Ectodermal cell (in vitro differentiated cells): ENCODE measurements around the gene SSH2. TPM values are rescaled to one million over a fixed set of nuclear protein-coding genes. Genes with fewer than 3 reads are reported as not detected.
A peak's percentile ranks its signal among the peaks of the same experiment; 100 is the strongest.
"Not testable (repeated sequence)": the region's sequence is repeated elsewhere in the genome, so short reads cannot be mapped to it uniquely, and the experiment has no call there.

Source experiments
- H3K27ac ChIP-seq: 2 replicates; pipeline ENCODE4 v1.7.0; 2013; ENCODE audit warnings: mild to moderate bottlenecking, low read depth, low read length; ENCODE audit not compliant: insufficient read depth, poor library complexity, severe bottlenecking
- H3K27me3 ChIP-seq: 2 replicates; pipeline ENCODE4 v1.7.0; 2013; ENCODE audit warnings: mild to moderate bottlenecking, low read length; ENCODE audit not compliant: insufficient read depth, control insufficient read depth, poor library complexity, severe bottlenecking
- H3K36me3 ChIP-seq: one replicate; pipeline ENCODE4 v1.7.0; 2013; ENCODE audit warnings: low read length; ENCODE audit not compliant: control insufficient read depth, insufficient read depth
- H3K4me1 ChIP-seq: one replicate; pipeline ENCODE4 v1.7.0; 2013; ENCODE audit warnings: low read length; ENCODE audit not compliant: control insufficient read depth, insufficient read depth
- H3K4me3 ChIP-seq: 2 replicates; pipeline ENCODE4 v1.7.0; 2013; ENCODE audit warnings: low read depth, low read length, control low read depth; ENCODE audit not compliant: insufficient read depth
- H3K9me3 ChIP-seq: 2 replicates; pipeline ENCODE4 v1.7.0; 2013; ENCODE audit warnings: mild to moderate bottlenecking, low read length, moderate library complexity; ENCODE audit not compliant: control insufficient read depth
- WGBS, 2 experiments: methylation state at CpG; one replicate each; pipeline ENCODE4 v1.1.7; 2013; ENCODE audit warnings: missing lambda C conversion rate in 2 of 2; 5-methylcytosine and 5-hydroxymethylcytosine counted together
- polyA plus RNA-seq, 4 experiments: library from polyadenylated mRNA; stranded (reverse); fragments of 50-300 nt; gene quantifications; one replicate each; pipeline ENCODE4 v1.2.3, GENCODE V29; 2013

The SSH2 gene
- 19.4 TPM for polyA plus RNA-seq (2013, experiment 1 of 4)
- polyA plus RNA-seq (2013, experiment 2 of 4) = 20.0 TPM
- polyA plus RNA-seq (2013, experiment 3 of 4) = 13.8 TPM
- polyA plus RNA-seq (2013, experiment 4 of 4) = 13.9 TPM

GRCh38 chr17:29929533-29930408 lies at the start of gene SSH2:
Gene SSH2, minus strand, starts transcription at chr17:29930228. Its CDS starts 228 bp downstream, at chr17:29930000.
- Histone ChIP-seq H3K4me1 (peaks cover 15% of the 10 kb centered on the region), H3K4me3 (peak within 1 kb of the TSS; percentile 86), H3K27ac (peak within 1 kb of the TSS; percentile 71), H3K9me3 (no peaks in the 10 kb centered on the region), H3K36me3 (no peaks in the 10 kb centered on the region), H3K27me3 (no peaks in the 10 kb centered on the region)
- WGBS, 2 experiments = 0 to 1% methylated on average over 69 to 71 of the region's 71 CpGs

- Histone ChIP-seq H3K27me3 (no peaks in the 10 kb centered on the region), H3K36me3 (no peaks in the 10 kb centered on the region), H3K27ac (no peak overlapping the region), H3K4me1 (no peaks in the 10 kb centered on the region), H3K9me3 (no peaks in the 10 kb centered on the region), H3K4me3 (no peak overlapping the region)
- WGBS, 2 experiments = 81 to 90% methylated on average over 1 of the region's 1 CpG
These were observed 47.8 kb upstream of the SSH2 start for GRCh38 chr17:29977836-29978235.

GRCh38 chr17:29973005-29973404 lies 43.0 kb upstream of the SSH2 start:
- no peaks in the 10 kb centered on the region for H3K9me3 ChIP-seq
- no peaks in the 10 kb centered on the region for H3K4me1 ChIP-seq
- H3K36me3 ChIP-seq = no peaks in the 10 kb centered on the region
- no peak overlapping the region for H3K4me3 ChIP-seq
- no peak overlapping the region for H3K27ac ChIP-seq
- no peaks in the 10 kb centered on the region for H3K27me3 ChIP-seq
- 88 to 94% methylated on average over 3 of the region's 3 CpGs for WGBS, 2 experiments

- Histone ChIP-seq H3K27me3 (no peaks in the 10 kb centered on the region), H3K4me1 (no peaks in the 10 kb centered on the region), H3K9me3 (no peaks in the 10 kb centered on the region), H3K4me3 (no peak overlapping the region), H3K36me3 (no peaks in the 10 kb centered on the region), H3K27ac (no peak overlapping the region)
- 94% methylated on average over 18 of the region's 18 CpGs for WGBS, 2 experiments
These were observed 42.2 kb upstream of the SSH2 start for GRCh38 chr17:29972277-29972676.

GRCh38 chr17:29968271-29968670 lies 38.2 kb upstream of the SSH2 start:
- no peaks in the 10 kb centered on the region for H3K4me1 ChIP-seq
- H3K27me3 ChIP-seq = no peaks in the 10 kb centered on the region
- H3K27ac ChIP-seq = no peak overlapping the region
- no peaks in the 10 kb centered on the region for H3K9me3 ChIP-seq
- WGBS, 2 experiments = 91 to 94% methylated on average over 4 to 5 of the region's 5 CpGs
- no peak overlapping the region for H3K4me3 ChIP-seq
- H3K36me3 ChIP-seq = no peaks in the 10 kb centered on the region

- Histone ChIP-seq H3K4me3 (no peak overlapping the region), H3K4me1 (no peaks in the 10 kb centered on the region), H3K27me3 (no peaks in the 10 kb centered on the region), H3K9me3 (no peaks in the 10 kb centered on the region), H3K27ac (no peak overlapping the region), H3K36me3 (no peaks in the 10 kb centered on the region)
- 81 to 91% methylated on average over 1 to 2 of the region's 2 CpGs for WGBS, 2 experiments
These were observed 32.6 kb upstream of the SSH2 start for GRCh38 chr17:29962656-29963055.

GRCh38 chr17:29959658-29960337 lies 29.8 kb upstream of the SSH2 start:
- WGBS, 2 experiments = 84% methylated on average over 4 of the region's 4 CpGs
- no peaks in the 10 kb centered on the region for H3K27me3 ChIP-seq
- no peak overlapping the region for H3K27ac ChIP-seq
- no peaks in the 10 kb centered on the region for H3K4me1 ChIP-seq
- H3K4me3 ChIP-seq = no peak overlapping the region
- H3K9me3 ChIP-seq = no peaks in the 10 kb centered on the region
- H3K36me3 ChIP-seq = no peaks in the 10 kb centered on the region

GRCh38 chr17:29958947-29959657 lies 29.1 kb upstream of the SSH2 start:
- Histone ChIP-seq H3K27me3 (no peaks in the 10 kb centered on the region), H3K27ac (no peak overlapping the region), H3K4me1 (no peaks in the 10 kb centered on the region), H3K4me3 (no peak overlapping the region), H3K9me3 (no peaks in the 10 kb centered on the region), H3K36me3 (no peaks in the 10 kb centered on the region)
- 91 to 93% methylated on average over 4 of the region's 4 CpGs for WGBS, 2 experiments

- not testable (repeated sequence) for H3K36me3 ChIP-seq, H3K27me3 ChIP-seq, H3K4me1 ChIP-seq
These were observed 27.5 kb upstream of the SSH2 start for GRCh38 chr17:29957488-29957887.

GRCh38 chr17:29956225-29956624 lies 26.2 kb upstream of the SSH2 start:
- no peaks in the 10 kb centered on the region for H3K9me3 ChIP-seq
- H3K36me3 ChIP-seq = no peaks in the 10 kb centered on the region
- no peak overlapping the region for H3K27ac ChIP-seq
- no peak overlapping the region for H3K4me3 ChIP-seq
- no peaks in the 10 kb centered on the region for H3K27me3 ChIP-seq
- no peaks in the 10 kb centered on the region for H3K4me1 ChIP-seq

More at GRCh38 chr17:29957488-29957887, 27.5 kb upstream of the SSH2 start:
- not testable (repeated sequence) for H3K27ac ChIP-seq, H3K4me3 ChIP-seq, H3K9me3 ChIP-seq
- 100% methylated on average over 1 of the region's 1 CpG; no CpG with 5 or more reads in 1 of the 2 experiments for WGBS, 2 experiments
